ENCODE data around the gene FOXP2.

Gene FOXP2

DNA sequence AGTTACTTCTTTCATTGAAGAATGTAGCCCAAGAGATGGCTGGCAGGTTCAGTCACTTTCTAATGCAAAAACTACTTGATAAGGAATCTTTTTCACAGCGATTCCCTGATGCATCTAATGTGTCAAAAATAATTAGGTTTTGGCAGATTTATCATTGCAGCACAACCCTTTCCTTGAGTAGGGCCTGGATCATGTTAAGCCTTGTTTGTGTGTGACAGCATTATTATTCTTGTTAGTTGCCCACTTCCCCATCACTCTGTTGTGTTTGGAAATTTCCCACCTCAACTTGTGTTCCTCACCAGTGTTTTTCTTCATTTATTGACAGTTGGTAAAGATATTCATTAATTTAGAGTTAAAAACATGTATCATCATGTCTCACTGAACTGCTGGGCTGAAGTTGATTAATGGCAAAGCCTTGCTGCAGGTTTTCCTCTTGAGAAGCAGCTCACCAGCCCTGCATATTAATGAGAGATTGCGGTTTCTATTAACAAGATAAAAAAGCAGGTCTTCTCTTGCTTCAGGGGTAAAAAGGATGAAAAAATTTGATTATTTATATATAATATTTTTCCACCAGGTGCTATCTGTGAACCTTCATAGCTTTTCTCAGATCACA lies 273.9 kb downstream of the FOXP2 start:
- Histone ChIP-seq H3K9me3 (ENCODE audit: control insufficient read depth in 5 of 5, low read length in 5 of 5) (no peaks in the 10 kb centered on the region), H3K27ac (ENCODE audit: low read depth, low read length) (no peak overlapping the region), H3K4me1 (ENCODE audit: control insufficient read depth in 5 of 5, insufficient read depth in 5 of 5, low read length in 5 of 5) (no peaks in the 10 kb centered on the region), H3K9ac (ENCODE audit: low read length in 5 of 5) (no peak overlapping the region), H3K27me3 (ENCODE audit: control insufficient read depth in 5 of 5, insufficient read depth in 4 of 5, low read length in 5 of 5) (no peaks in the 10 kb centered on the region), H3K4me3 (ENCODE audit: low read depth in 1 of 5, low read length in 5 of 5) (no peak overlapping the region), H3K36me3 (ENCODE audit: control insufficient read depth in 5 of 5, insufficient read depth in 5 of 5, low read length in 5 of 5) (peaks cover 0 to 17% (median 0%) of the 10 kb centered on the region in 5 donors)

DNA sequence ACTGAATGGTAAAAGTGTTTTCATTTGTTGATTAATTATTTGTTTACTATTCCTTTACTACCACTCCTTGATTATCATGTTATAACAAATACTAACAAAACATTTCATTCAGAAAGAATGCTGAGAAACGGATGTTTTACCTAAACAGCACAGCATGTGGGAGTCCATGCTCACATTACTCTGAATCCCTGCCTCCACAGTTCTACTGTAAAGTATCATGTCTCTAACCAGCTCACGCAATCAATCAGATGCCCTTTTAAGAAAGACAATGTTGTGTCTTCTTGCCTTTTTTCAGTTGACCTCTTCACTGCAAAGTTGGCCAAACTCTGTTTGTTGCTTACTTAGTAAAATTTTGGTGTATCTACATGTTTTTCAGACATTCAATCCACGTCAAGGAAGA lies 274.8 kb downstream of the FOXP2 start:
- H3K9me3 ChIP-seq (ENCODE audit: control insufficient read depth in 5 of 5, low read length in 5 of 5) = no peaks in the 10 kb centered on the region
- peaks cover 0 to 17% (median 0%) of the 10 kb centered on the region in 5 donors for H3K36me3 ChIP-seq (ENCODE audit: control insufficient read depth in 5 of 5, insufficient read depth in 5 of 5, low read length in 5 of 5)
- H3K27me3 ChIP-seq (ENCODE audit: control insufficient read depth in 5 of 5, insufficient read depth in 4 of 5, low read length in 5 of 5) = no peaks in the 10 kb centered on the region
- no peaks in the 10 kb centered on the region for H3K4me1 ChIP-seq (ENCODE audit: control insufficient read depth in 5 of 5, insufficient read depth in 5 of 5, low read length in 5 of 5)
- no peak overlapping the region for H3K4me3 ChIP-seq (ENCODE audit: low read depth in 1 of 5, low read length in 5 of 5)
- H3K9ac ChIP-seq (ENCODE audit: low read length in 5 of 5) = no peak overlapping the region
- H3K27ac ChIP-seq (ENCODE audit: low read depth, low read length) = no peak overlapping the region

DNA sequence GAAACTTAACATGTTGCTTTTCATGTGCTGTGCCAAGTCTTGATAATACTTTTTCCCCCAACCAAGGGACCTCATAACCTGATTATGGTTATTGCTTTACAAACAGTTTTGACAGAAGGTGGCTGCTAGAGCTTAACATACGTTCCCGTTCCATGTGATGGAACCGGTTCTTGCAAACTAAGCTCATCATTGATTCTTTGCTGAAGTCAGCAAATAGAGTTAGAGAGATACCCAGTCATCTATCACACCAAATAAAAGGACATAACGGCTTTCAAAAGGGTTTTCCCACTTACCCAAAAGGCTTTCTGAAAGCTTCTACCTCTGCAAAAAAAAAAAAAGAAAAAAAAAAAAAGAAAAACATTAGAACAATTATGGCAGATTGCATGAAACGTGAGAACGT lies 277.0 kb downstream of the FOXP2 start:
- no peaks in the 10 kb centered on the region for H3K9me3 ChIP-seq (ENCODE audit: control insufficient read depth in 5 of 5, low read length in 5 of 5)
- H3K27me3 ChIP-seq (ENCODE audit: control insufficient read depth in 5 of 5, insufficient read depth in 4 of 5, low read length in 5 of 5) = no peaks in the 10 kb centered on the region
- no peaks in the 10 kb centered on the region for H3K4me1 ChIP-seq (ENCODE audit: control insufficient read depth in 5 of 5, insufficient read depth in 5 of 5, low read length in 5 of 5)
- H3K9ac ChIP-seq (ENCODE audit: low read length in 5 of 5) = no peak overlapping the region
- H3K27ac ChIP-seq (ENCODE audit: low read depth, low read length) = no peak overlapping the region
- peaks cover 0 to 17% (median 0%) of the 10 kb centered on the region in 5 donors for H3K36me3 ChIP-seq (ENCODE audit: control insufficient read depth in 5 of 5, insufficient read depth in 5 of 5, low read length in 5 of 5)
- no peak overlapping the region for H3K4me3 ChIP-seq (ENCODE audit: low read depth in 1 of 5, low read length in 5 of 5)

DNA sequence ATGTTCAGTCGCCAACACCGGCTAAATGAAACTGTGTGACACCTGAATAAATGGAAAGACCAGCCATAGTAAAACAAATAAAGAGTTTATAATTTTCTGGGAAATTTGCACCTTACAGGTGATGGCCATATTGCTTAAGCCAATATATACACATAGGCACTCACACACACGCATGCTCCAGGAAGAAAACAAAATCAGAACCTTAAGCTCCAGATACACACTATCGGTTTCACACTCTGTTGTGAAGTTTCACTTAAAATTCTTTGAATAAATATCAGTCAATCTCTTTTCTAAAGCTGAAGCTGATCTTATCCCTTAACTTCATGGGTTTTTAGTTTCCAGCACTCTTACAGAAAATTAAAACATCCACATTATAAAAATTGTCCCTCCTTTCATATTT lies 280.6 kb downstream of the FOXP2 start:
- Histone ChIP-seq H3K9me3 (ENCODE audit: control insufficient read depth in 5 of 5, low read length in 5 of 5) (no peaks in the 10 kb centered on the region), H3K27me3 (ENCODE audit: control insufficient read depth in 5 of 5, insufficient read depth in 4 of 5, low read length in 5 of 5) (no peaks in the 10 kb centered on the region), H3K27ac (ENCODE audit: low read depth, low read length) (no peak overlapping the region), H3K4me1 (ENCODE audit: control insufficient read depth in 5 of 5, insufficient read depth in 5 of 5, low read length in 5 of 5) (no peaks in the 10 kb centered on the region), H3K36me3 (ENCODE audit: control insufficient read depth in 5 of 5, insufficient read depth in 5 of 5, low read length in 5 of 5) (peaks cover 0 to 5% (median 0%) of the 10 kb centered on the region in 5 donors), H3K4me3 (ENCODE audit: low read depth in 1 of 5, low read length in 5 of 5) (no peak overlapping the region), H3K9ac (ENCODE audit: low read length in 5 of 5) (no peak overlapping the region)

DNA sequence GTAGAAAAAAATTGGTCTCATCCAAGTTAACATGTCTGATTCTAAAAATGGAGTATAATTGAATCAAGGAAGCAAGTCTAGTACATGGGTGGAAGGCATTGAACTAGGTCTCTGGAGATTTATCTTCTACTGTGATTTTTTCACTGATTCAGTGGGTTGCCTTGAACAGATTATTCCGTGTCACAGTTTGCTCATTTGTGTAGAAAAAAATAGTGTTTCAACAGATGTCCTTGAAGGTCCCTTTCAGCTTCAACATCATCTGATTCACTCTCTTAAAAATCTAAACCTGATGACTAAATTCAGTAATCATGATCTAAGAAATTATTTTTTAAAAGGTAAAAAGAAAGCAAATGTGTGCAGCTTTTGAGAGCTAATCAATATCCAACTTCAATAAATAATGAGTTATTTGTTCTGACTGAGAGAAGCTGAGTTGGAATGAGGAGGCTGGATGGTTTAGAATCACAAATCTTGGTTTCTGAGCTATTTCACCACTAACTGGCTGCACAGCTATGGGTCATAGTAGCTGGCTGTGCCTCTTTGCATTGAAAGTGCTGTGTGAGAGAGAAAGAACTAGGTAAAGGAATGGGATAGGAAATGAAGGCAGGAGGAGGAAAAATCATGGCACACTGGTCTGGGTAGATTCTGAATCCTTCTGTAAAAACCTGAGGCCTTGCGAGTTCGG lies 285.8 kb downstream of the FOXP2 start:
- no peak overlapping the region for H3K9ac ChIP-seq (ENCODE audit: low read length in 5 of 5)
- H3K9me3 ChIP-seq (ENCODE audit: control insufficient read depth in 5 of 5, low read length in 5 of 5) = peaks cover 0 to 4% (median 0%) of the 10 kb centered on the region in 5 donors
- H3K4me1 ChIP-seq (ENCODE audit: control insufficient read depth in 5 of 5, insufficient read depth in 5 of 5, low read length in 5 of 5) = no peaks in the 10 kb centered on the region
- no peak overlapping the region for H3K4me3 ChIP-seq (ENCODE audit: low read depth in 1 of 5, low read length in 5 of 5)
- no peaks in the 10 kb centered on the region for H3K27me3 ChIP-seq (ENCODE audit: control insufficient read depth in 5 of 5, insufficient read depth in 4 of 5, low read length in 5 of 5)
- H3K36me3 ChIP-seq (ENCODE audit: control insufficient read depth in 5 of 5, insufficient read depth in 5 of 5, low read length in 5 of 5) = peaks cover 0 to 4% (median 0%) of the 10 kb centered on the region in 5 donors
- no peak overlapping the region for H3K27ac ChIP-seq (ENCODE audit: low read depth, low read length)

DNA sequence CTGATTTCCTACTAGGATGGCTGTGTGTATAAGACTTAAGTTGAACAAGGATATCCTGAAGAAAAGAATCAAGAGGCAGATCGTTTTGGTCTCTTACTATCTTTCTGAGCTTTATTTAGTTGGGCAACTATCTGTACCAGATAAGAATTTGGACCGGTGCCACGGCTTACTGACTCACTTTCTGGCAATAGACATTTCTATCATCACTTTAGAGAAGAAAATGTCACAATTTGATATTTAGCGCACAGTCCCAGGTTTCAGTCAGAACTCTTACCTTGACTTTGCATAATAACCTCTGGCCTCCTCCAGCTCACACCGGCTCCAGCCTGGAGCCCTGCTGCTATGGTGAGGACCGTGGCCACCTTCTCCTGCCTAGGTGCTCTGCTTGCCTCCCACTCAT lies 289.1 kb downstream of the FOXP2 start:
- Histone ChIP-seq H3K9me3 (ENCODE audit: control insufficient read depth in 5 of 5, low read length in 5 of 5) (peaks cover 0 to 4% (median 0%) of the 10 kb centered on the region in 5 donors), H3K27ac (ENCODE audit: low read depth, low read length) (no peak overlapping the region), H3K4me1 (ENCODE audit: control insufficient read depth in 5 of 5, insufficient read depth in 5 of 5, low read length in 5 of 5) (no peaks in the 10 kb centered on the region), H3K27me3 (ENCODE audit: control insufficient read depth in 5 of 5, insufficient read depth in 4 of 5, low read length in 5 of 5) (no peaks in the 10 kb centered on the region), H3K36me3 (ENCODE audit: control insufficient read depth in 5 of 5, insufficient read depth in 5 of 5, low read length in 5 of 5) (peaks cover 0 to 4% (median 0%) of the 10 kb centered on the region in 5 donors), H3K9ac (ENCODE audit: low read length in 5 of 5) (no peak overlapping the region), H3K4me3 (ENCODE audit: low read depth in 1 of 5, low read length in 5 of 5) (no peak overlapping the region)

DNA sequence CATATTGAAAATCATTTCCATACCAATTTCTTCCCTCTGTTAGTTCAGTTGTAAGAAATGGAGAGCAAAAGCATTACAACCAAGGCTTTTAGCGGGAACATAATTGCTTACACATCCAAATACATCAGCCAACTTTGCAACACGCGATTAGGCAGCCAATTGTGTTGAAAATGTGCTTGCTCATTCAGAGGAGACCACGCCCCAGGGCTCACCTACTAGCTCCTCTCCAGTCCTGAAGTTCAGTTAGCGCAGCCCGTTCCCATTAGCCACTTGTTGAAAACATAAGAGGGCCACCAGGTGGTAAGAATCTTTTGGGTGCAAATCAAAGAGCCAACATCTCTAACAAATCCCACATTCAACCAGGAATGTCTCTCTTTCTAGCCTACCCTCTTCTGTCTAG lies 294.0 kb downstream of the FOXP2 start:
- Histone ChIP-seq H3K4me1 (ENCODE audit: control insufficient read depth in 5 of 5, insufficient read depth in 5 of 5, low read length in 5 of 5) (no peaks in the 10 kb centered on the region), H3K9me3 (ENCODE audit: control insufficient read depth in 5 of 5, low read length in 5 of 5) (peaks cover 0 to 2% (median 0%) of the 10 kb centered on the region in 5 donors), H3K27me3 (ENCODE audit: control insufficient read depth in 5 of 5, insufficient read depth in 4 of 5, low read length in 5 of 5) (no peaks in the 10 kb centered on the region), H3K36me3 (ENCODE audit: control insufficient read depth in 5 of 5, insufficient read depth in 5 of 5, low read length in 5 of 5) (peaks cover 0 to 4% (median 0%) of the 10 kb centered on the region in 5 donors), H3K27ac (ENCODE audit: low read depth, low read length) (no peak overlapping the region), H3K4me3 (ENCODE audit: low read depth in 1 of 5, low read length in 5 of 5) (no peak overlapping the region), H3K9ac (ENCODE audit: low read length in 5 of 5) (no peak overlapping the region)

DNA sequence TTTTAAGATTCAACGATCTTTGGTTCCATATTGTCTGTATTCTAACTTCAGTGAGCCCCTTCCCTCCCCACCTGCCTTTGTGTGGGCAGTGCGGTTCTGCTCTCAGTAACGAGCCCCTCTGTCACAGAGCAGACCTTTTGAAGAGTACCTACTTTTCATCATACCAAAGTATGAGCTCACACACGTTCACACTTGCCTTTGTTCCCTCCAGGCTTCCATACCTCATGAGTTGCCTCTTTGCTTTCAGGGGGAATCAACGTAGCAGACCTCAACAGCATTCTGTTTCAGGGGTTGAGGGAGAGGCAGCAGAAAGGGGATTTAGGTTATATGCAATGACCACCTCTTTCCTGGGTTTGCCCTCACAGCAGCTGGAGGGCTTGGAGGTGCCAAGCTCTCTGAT lies 295.9 kb downstream of the FOXP2 start:
- Histone ChIP-seq H3K27ac (ENCODE audit: low read depth, low read length) (no peak overlapping the region), H3K9me3 (ENCODE audit: control insufficient read depth in 5 of 5, low read length in 5 of 5) (no peaks in the 10 kb centered on the region), H3K4me1 (ENCODE audit: control insufficient read depth in 5 of 5, insufficient read depth in 5 of 5, low read length in 5 of 5) (no peaks in the 10 kb centered on the region)

DNA sequence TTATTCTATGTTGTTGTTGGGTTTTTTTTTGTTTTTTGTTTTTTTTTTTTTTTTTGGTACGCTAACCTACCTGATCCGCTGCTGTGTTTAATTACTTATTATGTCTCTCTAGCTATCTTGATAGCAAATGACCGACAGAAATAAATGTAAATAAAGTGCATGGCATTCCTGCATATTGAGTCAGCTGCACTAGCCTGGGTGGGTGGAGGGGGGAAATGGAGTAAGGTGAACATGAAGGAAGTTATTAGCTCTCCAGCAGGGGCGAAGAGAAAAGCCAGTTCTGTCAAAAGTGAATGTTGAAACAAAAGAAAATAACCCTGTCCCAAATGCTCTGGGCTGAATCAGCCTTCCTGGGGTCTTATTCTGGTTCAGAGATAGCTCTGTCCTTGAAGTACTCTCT lies 296.6 kb downstream of the FOXP2 start:
- H3K9ac ChIP-seq (ENCODE audit: low read length in 5 of 5) = no peak overlapping the region
- no peaks in the 10 kb centered on the region for H3K9me3 ChIP-seq (ENCODE audit: control insufficient read depth in 5 of 5, low read length in 5 of 5)
- no peaks in the 10 kb centered on the region for H3K27me3 ChIP-seq (ENCODE audit: control insufficient read depth in 5 of 5, insufficient read depth in 4 of 5, low read length in 5 of 5)
- no peaks in the 10 kb centered on the region for H3K4me1 ChIP-seq (ENCODE audit: control insufficient read depth in 5 of 5, insufficient read depth in 5 of 5, low read length in 5 of 5)
- no peak overlapping the region for H3K27ac ChIP-seq (ENCODE audit: low read depth, low read length)
- no peaks in the 10 kb centered on the region for H3K36me3 ChIP-seq (ENCODE audit: control insufficient read depth in 5 of 5, insufficient read depth in 5 of 5, low read length in 5 of 5)
- no peak overlapping the region for H3K4me3 ChIP-seq (ENCODE audit: low read depth in 1 of 5, low read length in 5 of 5)

More for the DNA sequence above, 295.9 kb downstream of the FOXP2 start:
- H3K36me3 ChIP-seq (ENCODE audit: control insufficient read depth in 5 of 5, insufficient read depth in 5 of 5, low read length in 5 of 5) = no peaks in the 10 kb centered on the region
- H3K9ac ChIP-seq (ENCODE audit: low read length in 5 of 5) = no peak overlapping the region
- no peaks in the 10 kb centered on the region for H3K27me3 ChIP-seq (ENCODE audit: control insufficient read depth in 5 of 5, insufficient read depth in 4 of 5, low read length in 5 of 5)
- no peak overlapping the region for H3K4me3 ChIP-seq (ENCODE audit: low read depth in 1 of 5, low read length in 5 of 5)

DNA sequence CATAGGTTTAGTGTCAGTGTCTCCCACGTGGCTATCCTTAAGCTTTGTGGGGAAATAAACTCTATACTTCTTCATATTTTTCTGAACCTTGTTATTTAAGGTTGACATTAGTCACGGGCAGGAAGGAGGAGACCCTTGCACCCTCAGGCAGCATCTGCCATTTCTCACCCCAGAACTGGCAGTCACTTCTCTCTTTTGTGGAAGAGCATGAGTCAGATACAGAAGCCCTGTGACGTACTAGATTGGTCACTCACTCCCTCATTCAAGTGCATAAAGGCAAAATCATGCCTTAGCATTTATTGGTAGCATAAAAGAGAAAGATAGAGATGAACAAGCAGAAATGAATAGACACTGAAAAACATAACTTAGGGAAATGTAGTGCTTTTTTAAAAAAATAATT lies 301.3 kb downstream of the FOXP2 start:
- no peaks in the 10 kb centered on the region for H3K9me3 ChIP-seq (ENCODE audit: control insufficient read depth in 5 of 5, low read length in 5 of 5)
- H3K27ac ChIP-seq (ENCODE audit: low read depth, low read length) = no peak overlapping the region
- peaks cover 0 to 4% (median 0%) of the 10 kb centered on the region in 5 donors for H3K4me1 ChIP-seq (ENCODE audit: control insufficient read depth in 5 of 5, insufficient read depth in 5 of 5, low read length in 5 of 5)

More for the DNA sequence above, 301.3 kb downstream of the FOXP2 start:
- no peaks in the 10 kb centered on the region for H3K36me3 ChIP-seq (ENCODE audit: control insufficient read depth in 5 of 5, insufficient read depth in 5 of 5, low read length in 5 of 5)
- H3K9ac ChIP-seq (ENCODE audit: low read length in 5 of 5) = no peak overlapping the region
- no peaks in the 10 kb centered on the region for H3K27me3 ChIP-seq (ENCODE audit: control insufficient read depth in 5 of 5, insufficient read depth in 4 of 5, low read length in 5 of 5)
- H3K4me3 ChIP-seq (ENCODE audit: low read depth in 1 of 5, low read length in 5 of 5) = no peak overlapping the region
